Measurements from ENCODE around the gene ISL2.
"Not testable (repeated sequence)": the region's sequence is repeated elsewhere in the genome, so short reads cannot be mapped to it uniquely, and the experiment has no call there.

The ISL2 gene

DNA sequence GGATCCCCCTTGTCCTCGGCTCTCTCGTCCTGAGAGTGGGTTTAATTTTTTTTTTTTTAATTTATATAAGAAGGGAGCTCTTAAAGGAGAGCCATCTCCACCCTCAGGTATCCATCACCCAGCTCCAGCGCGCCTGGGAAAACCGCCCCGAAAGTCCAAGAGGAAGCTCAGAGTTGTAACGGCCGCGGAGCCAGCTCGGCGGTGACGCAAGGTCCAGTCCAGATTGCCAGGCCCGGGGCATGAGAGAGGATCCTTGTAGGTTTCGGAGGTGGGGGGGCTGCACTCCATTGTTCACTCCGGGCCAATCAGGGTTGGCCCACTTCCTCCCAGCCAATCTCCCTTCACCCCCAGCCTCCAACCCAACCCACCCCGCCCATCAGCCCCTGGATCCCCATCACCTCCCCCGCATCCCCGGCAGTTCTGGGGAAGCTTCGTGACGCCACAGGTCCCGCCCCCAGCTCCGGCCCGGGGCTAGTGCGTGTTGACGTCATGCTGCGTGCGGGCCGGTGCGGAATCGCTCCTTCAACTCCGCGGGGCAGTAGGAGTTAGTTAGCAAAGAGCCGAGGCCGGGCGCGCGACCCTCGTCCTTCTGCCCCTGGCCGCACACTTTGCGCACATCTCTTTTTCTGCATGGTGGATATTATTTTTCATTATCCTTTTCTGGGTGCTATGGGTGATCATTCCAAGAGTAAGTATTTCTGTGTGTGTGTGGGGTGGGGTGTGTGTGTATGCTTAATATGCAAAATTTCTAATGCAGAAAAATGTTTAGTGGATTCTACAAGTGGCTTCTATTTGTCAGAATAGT, at the start of gene ISL2:
Gene ISL2, plus strand, starts transcription at position 520 of the 805 bp plus-strand sequence. Its CDS starts 111 bp downstream, at position 631.
- FAIRE-seq = peak; percentile 98
- DNase-seq (ENCODE audit: insufficient read length, low spot score) = peak; percentile 83

DNA sequence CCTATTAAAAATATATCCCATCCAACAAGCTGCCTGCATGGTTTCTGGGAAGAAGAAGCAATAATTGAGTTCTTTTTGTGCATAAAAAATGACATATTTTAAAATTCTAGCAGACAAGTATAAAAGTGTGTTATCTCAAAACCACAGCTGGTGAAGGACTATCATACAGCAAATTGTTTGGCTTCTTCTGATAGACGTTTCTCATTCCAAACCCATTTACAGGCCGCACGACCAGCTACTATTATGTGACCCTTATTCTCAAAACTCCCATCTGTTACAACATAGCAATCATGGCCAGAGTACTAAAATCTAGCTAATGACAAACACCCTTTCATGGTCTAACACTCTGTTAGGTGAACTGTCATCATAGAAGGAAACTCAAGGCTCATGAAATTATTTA, 47.0 kb upstream of the ISL2 start:
- FAIRE-seq (no peak), DNase-seq (ENCODE audit: insufficient read length, low spot score) (no peak)

- FAIRE-seq = no peak
- no peak for DNase-seq (ENCODE audit: insufficient read length, low spot score)
Observed at GRCh38 chr15:76293361-76293760, 43.2 kb upstream of the ISL2 start.

DNA sequence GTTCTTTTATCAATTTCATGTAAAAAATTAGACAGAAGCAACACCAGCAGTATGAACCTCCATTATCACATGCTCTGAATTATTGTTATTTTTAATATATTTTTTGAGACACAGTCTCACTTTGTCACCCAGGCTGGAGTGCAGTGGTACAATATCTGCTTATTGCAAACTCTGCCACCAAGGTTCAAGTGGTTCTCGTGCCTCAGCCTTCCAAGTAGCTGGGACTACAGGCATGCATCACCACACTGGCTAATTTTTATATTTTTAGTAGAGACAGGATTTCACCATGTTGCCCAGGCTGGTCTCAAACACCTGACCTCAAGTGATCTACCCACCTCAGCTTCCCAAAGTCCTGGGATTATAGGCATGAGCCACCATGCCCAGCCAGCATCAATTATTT, 42.1 kb upstream of the ISL2 start:
- not testable (repeated sequence) for FAIRE-seq; DNase-seq (ENCODE audit: insufficient read length, low spot score)

DNA sequence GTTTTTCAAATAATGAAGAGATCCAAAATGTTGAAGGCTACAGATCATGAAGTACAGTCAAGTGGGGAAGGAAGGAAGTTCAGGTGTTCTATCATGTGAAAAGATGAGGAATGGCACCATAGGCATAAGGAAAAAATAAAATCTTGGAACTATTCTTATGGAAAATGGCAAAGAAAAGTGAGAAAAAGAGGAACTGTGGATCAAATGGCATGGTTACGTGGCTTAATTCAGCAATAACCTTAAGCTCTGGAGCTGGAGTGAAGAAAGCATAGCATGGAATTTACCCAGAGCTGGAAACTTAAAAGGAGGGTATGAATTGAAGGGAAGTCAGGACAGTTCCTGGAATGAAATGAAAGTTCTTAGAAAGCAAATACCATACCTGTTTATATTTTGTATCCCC, 39.7 kb upstream of the ISL2 start:
- DNase-seq (ENCODE audit: insufficient read length, low spot score) (no peak), FAIRE-seq (no peak)

DNA sequence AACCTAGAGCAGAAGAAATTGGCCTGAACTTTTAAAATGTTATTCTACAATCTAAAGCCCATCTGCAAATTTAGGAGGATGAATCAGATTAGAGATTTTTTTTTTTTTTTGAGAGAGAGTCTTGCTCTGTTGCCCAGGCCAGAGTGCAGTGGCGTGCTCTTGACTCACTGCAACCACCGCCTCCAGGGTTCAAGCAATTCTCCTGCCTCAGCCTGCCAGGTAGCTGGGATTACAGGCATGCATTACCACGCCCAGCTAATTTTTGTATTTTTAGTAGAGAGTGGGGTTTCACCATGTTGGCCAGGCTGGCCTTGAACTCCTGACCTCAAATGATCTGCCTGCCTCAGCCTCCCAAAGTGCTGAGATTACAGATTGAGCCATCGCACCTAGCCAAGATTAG, 38.6 kb upstream of the ISL2 start:
- DNase-seq (ENCODE audit: insufficient read length, low spot score); FAIRE-seq: not testable (repeated sequence)

DNA sequence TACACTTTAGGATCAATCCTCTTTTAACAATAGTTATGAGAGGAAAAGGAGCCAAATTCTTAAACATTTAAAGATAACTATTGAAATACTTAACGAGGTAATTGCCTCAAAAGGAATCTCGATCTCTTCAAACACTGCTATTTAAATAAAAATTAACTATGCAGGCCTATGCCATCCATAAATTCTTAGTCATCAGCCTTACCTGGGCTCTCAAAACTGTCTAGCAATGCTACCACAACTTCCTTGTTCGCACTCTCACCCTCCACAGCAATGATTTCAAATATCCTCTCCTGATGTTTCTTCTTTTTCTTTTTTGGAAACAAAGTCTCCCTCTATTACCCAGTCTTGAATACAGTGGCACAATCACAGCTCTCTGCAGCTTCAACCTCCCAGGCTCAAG, 37.6 kb upstream of the ISL2 start:
- no peak for DNase-seq (ENCODE audit: insufficient read length, low spot score)
- no peak for FAIRE-seq

- DNase-seq (ENCODE audit: insufficient read length, low spot score) = no peak
- no peak for FAIRE-seq
Observed at GRCh38 chr15:76299786-76300185, 36.8 kb upstream of the ISL2 start.

DNA sequence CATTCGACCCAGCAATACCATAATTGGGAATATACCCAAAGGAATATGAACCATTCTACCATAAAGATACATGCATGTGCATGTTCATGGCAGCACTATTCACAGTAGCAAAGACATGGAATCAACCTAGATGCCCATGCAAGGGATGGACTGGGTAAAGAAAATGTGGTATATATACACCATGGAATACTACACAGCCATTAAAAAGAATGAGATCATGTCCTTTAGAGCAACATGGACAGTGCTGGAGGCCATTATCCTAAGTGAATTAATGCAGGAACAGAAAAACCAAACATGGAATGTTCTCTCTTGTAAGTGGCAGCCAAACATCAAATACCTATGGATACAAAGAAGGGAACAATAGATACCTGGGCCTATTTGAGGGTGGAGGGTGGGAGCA, 32.7 kb upstream of the ISL2 start:
- no peak for DNase-seq (ENCODE audit: insufficient read length, low spot score)
- no peak for FAIRE-seq

- no peak for FAIRE-seq
- DNase-seq (ENCODE audit: insufficient read length, low spot score) = no peak
Observed at GRCh38 chr15:76309601-76310330, 26.8 kb upstream of the ISL2 start.

- DNase-seq (ENCODE audit: insufficient read length, low spot score) (no peak), FAIRE-seq (peak; percentile 57)
Observed at GRCh38 chr15:76310475-76311099, 26.0 kb upstream of the ISL2 start.

- DNase-seq (ENCODE audit: insufficient read length, low spot score) = peak; percentile 93
- FAIRE-seq = peak; percentile 96
Observed at GRCh38 chr15:76311100-76311953, 25.2 kb upstream of the ISL2 start, which contains the start of gene ETFA. ETFA (minus strand) TSS chr15:76311469; CDS start chr15:76311388, 81 bp downstream.

- DNase-seq (ENCODE audit: insufficient read length, low spot score) = no peak
- no peak for FAIRE-seq
Observed at GRCh38 chr15:76312540-76313174, 23.9 kb upstream of the ISL2 start.

DNA sequence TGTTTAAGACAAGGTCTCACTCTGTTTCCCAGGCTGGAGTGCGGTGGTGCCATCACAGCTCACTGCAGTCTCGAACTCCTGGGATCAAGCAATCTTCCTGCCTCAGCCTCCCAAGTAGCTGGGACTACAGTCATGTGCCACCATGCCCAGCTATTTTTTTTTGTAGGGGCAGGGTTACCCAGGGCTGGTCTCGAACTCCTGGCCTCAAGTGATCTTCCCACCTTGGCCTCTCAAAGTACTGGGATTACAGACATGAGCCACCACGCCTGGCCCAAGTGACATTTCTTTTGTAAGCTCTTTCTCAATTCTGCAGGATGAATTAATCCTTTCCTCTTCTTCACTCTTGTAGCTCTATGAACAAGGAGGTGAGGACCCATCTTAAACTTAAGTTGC, 23.4 kb upstream of the ISL2 start:
- not testable (repeated sequence) for DNase-seq (ENCODE audit: insufficient read length, low spot score); FAIRE-seq

DNA sequence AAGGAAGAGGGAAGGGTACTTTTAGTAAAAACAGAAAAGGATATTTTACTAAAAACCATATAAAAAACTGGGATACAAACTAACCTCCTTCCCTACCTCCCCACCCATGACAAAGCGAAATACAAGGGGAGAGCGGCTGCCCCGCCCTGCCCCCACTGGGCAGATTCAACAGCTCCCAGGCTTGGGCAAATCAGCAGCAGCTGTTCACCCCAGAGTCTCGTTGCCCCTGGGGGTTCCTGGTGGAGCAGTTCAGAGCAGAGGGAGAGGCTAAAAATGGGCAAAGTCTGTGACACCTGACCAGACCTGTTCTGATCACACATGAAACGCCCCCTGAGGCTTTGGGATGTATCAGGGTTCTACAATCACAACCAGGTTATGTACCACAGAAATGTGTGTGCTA, 22.8 kb upstream of the ISL2 start:
- no peak for FAIRE-seq
- no peak for DNase-seq (ENCODE audit: insufficient read length, low spot score)

- DNase-seq (ENCODE audit: insufficient read length, low spot score) = no peak
- no peak for FAIRE-seq
Observed at GRCh38 chr15:76320012-76320411, 16.6 kb upstream of the ISL2 start.

DNA sequence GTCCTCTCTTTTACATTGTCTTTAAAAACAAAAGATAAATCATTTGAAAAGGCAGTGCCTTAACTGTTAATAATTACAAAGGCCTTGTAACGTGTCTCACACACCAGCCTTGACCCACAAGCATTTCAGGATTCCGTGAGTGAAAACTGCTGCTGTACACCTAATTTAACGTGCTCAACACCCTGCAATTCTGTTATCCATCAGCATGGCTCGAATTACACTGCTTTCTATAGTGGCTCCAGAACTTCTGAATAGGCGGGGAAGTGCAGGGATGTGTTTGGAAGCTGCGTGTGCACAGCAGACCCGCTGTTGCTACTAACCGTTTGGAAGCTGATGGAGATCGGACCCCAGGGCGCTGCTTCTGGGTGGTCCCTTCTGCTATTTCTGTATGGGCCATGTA, 15.4 kb upstream of the ISL2 start:
- no peak for DNase-seq (ENCODE audit: insufficient read length, low spot score)
- FAIRE-seq = no peak

DNA sequence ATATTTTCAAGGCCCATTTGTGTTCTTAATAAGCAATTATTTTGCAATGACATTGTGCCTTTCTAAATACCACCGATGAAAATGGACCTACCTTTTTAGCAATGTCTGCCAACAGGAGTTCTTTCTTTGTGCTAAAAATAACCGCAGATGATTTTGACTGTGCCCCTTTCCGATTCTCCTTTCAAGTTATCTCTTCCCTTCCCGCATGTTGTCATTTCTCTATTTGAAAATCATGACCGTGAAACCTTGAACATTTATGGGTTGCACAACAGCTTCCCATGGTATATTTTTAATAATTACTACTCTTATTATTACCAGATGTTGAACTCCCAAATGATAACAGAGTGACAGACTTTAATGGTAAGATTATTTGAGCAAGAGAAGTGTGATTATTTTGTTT, 15.0 kb upstream of the ISL2 start:
- FAIRE-seq (no peak), DNase-seq (ENCODE audit: insufficient read length, low spot score) (no peak)

DNA sequence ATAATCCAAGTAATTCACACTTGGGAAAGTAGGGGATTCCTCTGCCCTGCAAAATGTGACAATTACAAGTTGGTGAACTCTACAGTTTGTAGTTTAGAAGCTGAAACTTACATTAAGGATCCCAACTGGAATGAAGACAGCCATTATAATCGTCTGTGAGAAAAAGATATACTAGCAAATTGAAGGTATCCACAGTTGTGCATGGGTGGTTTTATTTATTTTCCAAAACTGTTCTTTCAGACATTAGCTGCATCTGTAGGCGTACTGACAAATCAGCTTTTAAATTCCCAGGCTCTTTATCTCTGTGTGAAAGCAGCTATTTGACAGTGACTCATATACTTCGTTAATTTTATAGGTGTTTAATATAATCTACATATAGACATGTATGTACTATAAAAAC, 12.5 kb upstream of the ISL2 start:
- FAIRE-seq (no peak), DNase-seq (ENCODE audit: insufficient read length, low spot score) (no peak)

GRCh38 chr15:76325704-76326103, 10.9 kb upstream of the ISL2 start:
- no peak for DNase-seq (ENCODE audit: insufficient read length, low spot score)
- FAIRE-seq = no peak
